HepG2 (cell line): Measurements from ENCODE around the gene HCFC1R1. TPM values are rescaled to one million over a fixed set of nuclear protein-coding genes. Genes with fewer than 3 reads are reported as not detected.

Source experiments
- ELF3 ChIP-seq: IDR thresholded peaks from 2 replicates; pipeline ENCODE4 v1.6.1; 2016; ENCODE audit warnings: missing genetic modification reagents, missing compliant biosample characterization
- HMGA1 ChIP-seq: sonication (generic); formaldehyde crosslinking; conservative IDR thresholded peaks from 2 replicates; pipeline ENCODE4 v1.4.0; 2020; ENCODE audit warnings: missing genetic modification reagents
- HNRNPK ChIP-seq: fragments of 200-400 bp; formaldehyde crosslinking; IDR thresholded peaks from 2 replicates; pipeline ENCODE4 v1.6.1; 2018; ENCODE audit warnings: low read length, low read depth, moderate library complexity, mild to moderate bottlenecking; ENCODE audit not compliant: poor library complexity, severe bottlenecking
- KDM2A ChIP-seq: sonication (generic); formaldehyde crosslinking; IDR thresholded peaks from 2 replicates; pipeline ENCODE4 v1.4.0; 2020; ENCODE audit warnings: low read depth, missing genetic modification reagents, borderline replicate concordance
- ZBTB7B ChIP-seq: sonication (generic); formaldehyde crosslinking; IDR thresholded peaks from 2 replicates; pipeline ENCODE4 v1.4.0; 2020; ENCODE audit warnings: missing genetic modification reagents
- polyA plus RNA-seq, 8 experiments: library from polyadenylated mRNA; depleted of rRNA in 3 of 8; stranded (reverse) in 7 of 8; unstranded in 1 of 8; fragments of >200 nt; fragmentation: Illumina TruSeq in 4 of 8; extraction: Trizol in 4 of 8; gene quantifications; 2 replicates each; pipeline versions ENCODE4 v1.2.1 to v1.2.3, GENCODE V29; 2011 to 2016; ENCODE audit warnings: low read depth in 4 of 8, missing spikeins in 1 of 8, mixed read lengths in 1 of 8; ENCODE audit not compliant: insufficient read depth in 1 of 8
- total RNA-seq, 5 experiments: library from RNA; depleted of rRNA; stranded (reverse); fragments of >200 nt; fragmentation: Illumina TruSeq; extraction: Trizol; gene quantifications; 2 replicates each; pipeline ENCODE4 v1.2.3, GENCODE V29; 2016; ENCODE audit warnings: low read depth in 1 of 5
- TF ChIP-seq, protein P1 (sequence below): sonication (generic); formaldehyde crosslinking; IDR thresholded peaks from 2 replicates; pipeline ENCODE4 v1.4.0; 2020; ENCODE audit warnings: missing genetic modification reagents, mild to moderate bottlenecking, borderline replicate concordance
- TF ChIP-seq, protein P2 (sequence below): fragments of 450-650 bp; IDR thresholded peaks from 2 replicates; pipeline ENCODE4 v1.6.1; 2016
- TF ChIP-seq, protein P3 (sequence below): sonication (generic); formaldehyde crosslinking; IDR thresholded peaks from 2 replicates; pipeline ENCODE4 v1.4.0; 2020; ENCODE audit warnings: mild to moderate bottlenecking, missing genetic modification reagents
- TF ChIP-seq, protein P4 (sequence below), 2 experiments: fragments of 450-650 bp in 1 of 2; sonication (generic) in 1 of 2; formaldehyde crosslinking in 1 of 2; IDR thresholded peaks; 2 replicates each; pipeline versions ENCODE4 v1.6.1 to v1.8.0; 2016 to 2022; ENCODE audit warnings: antibody characterized with exemption in 1 of 2, mild to moderate bottlenecking in 1 of 2, missing genetic modification reagents in 1 of 2

HCFC1R1 gene
- total and polyA plus RNA-seq, 2 of the 13 experiments (the other 11 are each of a cell fraction or from before 2014, with no cell fraction given) = 13.8 to 16.1 TPM

DNA sequence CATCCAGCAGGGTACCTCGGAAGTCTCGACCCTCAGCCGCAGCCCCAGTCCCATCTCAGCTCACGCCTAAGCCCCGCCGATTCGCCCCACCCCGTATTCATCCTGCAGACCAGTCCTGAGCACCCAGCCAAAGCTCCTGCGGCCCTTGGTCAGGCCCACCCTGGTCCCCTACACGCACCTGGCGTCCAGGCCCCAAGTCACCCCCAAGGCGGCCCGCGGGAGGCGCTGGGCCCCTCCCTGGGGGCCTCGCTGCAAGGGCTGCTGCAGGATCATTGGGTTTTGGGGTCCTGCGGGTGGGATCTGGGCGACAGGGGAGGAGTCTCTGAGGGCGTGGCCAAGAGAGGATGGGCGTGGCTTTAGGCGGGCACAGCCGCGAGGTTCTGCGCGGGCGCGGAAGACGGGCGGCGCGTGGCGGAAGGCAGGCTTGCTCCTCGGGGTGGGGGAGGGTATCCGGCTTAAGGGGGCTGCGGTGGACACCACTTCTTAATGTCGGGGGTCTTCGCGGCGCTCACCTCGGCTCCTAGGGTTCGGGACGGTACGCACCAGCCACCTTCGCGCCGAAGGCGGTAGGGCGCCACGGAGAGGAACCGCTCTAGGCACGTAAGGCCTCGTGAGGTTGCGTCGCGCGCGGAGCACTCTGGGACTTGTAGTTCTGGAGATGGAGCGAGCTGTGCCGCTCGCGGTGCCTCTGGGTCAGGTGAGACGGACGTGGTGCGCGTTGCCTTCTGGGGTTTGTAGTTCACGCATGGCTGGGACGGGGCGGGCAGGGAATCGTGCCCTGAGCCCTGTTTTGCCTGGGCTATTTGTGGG is at the start of gene HCFC1R1, which contains the start of gene THOC6 (continued):
- TF ChIP-seq, protein P1, sequence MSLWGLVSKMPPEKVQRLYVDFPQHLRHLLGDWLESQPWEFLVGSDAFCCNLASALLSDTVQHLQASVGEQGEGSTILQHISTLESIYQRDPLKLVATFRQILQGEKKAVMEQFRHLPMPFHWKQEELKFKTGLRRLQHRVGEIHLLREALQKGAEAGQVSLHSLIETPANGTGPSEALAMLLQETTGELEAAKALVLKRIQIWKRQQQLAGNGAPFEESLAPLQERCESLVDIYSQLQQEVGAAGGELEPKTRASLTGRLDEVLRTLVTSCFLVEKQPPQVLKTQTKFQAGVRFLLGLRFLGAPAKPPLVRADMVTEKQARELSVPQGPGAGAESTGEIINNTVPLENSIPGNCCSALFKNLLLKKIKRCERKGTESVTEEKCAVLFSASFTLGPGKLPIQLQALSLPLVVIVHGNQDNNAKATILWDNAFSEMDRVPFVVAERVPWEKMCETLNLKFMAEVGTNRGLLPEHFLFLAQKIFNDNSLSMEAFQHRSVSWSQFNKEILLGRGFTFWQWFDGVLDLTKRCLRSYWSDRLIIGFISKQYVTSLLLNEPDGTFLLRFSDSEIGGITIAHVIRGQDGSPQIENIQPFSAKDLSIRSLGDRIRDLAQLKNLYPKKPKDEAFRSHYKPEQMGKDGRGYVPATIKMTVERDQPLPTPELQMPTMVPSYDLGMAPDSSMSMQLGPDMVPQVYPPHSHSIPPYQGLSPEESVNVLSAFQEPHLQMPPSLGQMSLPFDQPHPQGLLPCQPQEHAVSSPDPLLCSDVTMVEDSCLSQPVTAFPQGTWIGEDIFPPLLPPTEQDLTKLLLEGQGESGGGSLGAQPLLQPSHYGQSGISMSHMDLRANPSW (CRISPR knock-in tag) = no peak
- TF ChIP-seq ZBTB7B (peak; percentile 82), HNRNPK (peak; percentile 99), ELF3 (CRISPR knock-in tag) (peak; percentile 83), HMGA1 (CRISPR knock-in tag) (no peak), KDM2A (CRISPR knock-in tag) (peak; percentile 97)
- TF ChIP-seq, protein P2, sequence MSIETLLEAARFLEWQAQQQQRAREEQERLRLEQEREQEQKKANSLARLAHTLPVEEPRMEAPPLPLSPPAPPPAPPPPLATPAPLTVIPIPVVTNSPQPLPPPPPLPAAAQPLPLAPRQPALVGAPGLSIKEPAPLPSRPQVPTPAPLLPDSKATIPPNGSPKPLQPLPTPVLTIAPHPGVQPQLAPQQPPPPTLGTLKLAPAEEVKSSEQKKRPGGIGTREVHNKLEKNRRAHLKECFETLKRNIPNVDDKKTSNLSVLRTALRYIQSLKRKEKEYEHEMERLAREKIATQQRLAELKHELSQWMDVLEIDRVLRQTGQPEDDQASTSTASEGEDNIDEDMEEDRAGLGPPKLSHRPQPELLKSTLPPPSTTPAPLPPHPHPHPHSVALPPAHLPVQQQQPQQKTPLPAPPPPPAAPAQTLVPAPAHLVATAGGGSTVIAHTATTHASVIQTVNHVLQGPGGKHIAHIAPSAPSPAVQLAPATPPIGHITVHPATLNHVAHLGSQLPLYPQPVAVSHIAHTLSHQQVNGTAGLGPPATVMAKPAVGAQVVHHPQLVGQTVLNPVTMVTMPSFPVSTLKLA = peak; percentile 53; the same call in 1 of the 2 replicates
- TF ChIP-seq, protein P3, sequence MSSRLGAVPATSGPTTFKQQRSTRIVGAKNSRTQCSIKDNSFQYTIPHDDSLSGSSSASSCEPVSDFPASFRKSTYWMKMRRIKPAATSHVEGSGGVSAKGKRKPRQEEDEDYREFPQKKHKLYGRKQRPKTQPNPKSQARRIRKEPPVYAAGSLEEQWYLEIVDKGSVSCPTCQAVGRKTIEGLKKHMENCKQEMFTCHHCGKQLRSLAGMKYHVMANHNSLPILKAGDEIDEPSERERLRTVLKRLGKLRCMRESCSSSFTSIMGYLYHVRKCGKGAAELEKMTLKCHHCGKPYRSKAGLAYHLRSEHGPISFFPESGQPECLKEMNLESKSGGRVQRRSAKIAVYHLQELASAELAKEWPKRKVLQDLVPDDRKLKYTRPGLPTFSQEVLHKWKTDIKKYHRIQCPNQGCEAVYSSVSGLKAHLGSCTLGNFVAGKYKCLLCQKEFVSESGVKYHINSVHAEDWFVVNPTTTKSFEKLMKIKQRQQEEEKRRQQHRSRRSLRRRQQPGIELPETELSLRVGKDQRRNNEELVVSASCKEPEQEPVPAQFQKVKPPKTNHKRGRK (CRISPR knock-in tag) = no peak
- TF ChIP-seq, protein P4, sequence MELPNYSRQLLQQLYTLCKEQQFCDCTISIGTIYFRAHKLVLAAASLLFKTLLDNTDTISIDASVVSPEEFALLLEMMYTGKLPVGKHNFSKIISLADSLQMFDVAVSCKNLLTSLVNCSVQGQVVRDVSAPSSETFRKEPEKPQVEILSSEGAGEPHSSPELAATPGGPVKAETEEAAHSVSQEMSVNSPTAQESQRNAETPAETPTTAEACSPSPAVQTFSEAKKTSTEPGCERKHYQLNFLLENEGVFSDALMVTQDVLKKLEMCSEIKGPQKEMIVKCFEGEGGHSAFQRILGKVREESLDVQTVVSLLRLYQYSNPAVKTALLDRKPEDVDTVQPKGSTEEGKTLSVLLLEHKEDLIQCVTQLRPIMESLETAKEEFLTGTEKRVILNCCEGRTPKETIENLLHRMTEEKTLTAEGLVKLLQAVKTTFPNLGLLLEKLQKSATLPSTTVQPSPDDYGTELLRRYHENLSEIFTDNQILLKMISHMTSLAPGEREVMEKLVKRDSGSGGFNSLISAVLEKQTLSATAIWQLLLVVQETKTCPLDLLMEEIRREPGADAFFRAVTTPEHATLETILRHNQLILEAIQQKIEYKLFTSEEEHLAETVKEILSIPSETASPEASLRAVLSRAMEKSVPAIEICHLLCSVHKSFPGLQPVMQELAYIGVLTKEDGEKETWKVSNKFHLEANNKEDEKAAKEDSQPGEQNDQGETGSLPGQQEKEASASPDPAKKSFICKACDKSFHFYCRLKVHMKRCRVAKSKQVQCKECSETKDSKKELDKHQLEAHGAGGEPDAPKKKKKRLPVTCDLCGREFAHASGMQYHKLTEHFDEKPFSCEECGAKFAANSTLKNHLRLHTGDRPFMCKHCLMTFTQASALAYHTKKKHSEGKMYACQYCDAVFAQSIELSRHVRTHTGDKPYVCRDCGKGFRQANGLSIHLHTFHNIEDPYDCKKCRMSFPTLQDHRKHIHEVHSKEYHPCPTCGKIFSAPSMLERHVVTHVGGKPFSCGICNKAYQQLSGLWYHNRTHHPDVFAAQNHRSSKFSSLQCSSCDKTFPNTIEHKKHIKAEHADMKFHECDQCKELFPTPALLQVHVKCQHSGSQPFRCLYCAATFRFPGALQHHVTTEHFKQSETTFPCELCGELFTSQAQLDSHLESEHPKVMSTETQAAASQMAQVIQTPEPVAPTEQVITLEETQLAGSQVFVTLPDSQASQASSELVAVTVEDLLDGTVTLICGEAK (IDR thresholded peaks at IDR 0.05) = no peak
- TF ChIP-seq, protein P4 (CRISPR knock-in tag; IDR thresholded peaks at IDR 0.05) = peak; percentile 81
